HTERT RPE-1 (cell line): ENCODE measurements around the gene SEM1.
"Not testable (repeated sequence)": the region's sequence is repeated elsewhere in the genome, so short reads cannot be mapped to it uniquely, and the experiment has no call there.

Experiments used
- in situ Hi-C: fragments of 300-500 bp; cut with MboI; formaldehyde crosslinking; loops from 4 replicates; pipeline ENCODE4 v1.14.3; 2020; ENCODE audit warnings: low sequenced_read_pairs

Gene SEM1

GRCh38 chr7:96709381-96710228 lies at the start of gene SEM1:
TSS of gene SEM1 (minus strand) at chr7:96709846. CDS start at chr7:96709763, 83 bp downstream.
- in situ Hi-C loops = no loop called here

GRCh38 chr7:96757880-96758279 lies 48.2 kb upstream of the SEM1 start:
- in situ Hi-C loops = not testable (repeated sequence)

- in situ Hi-C loops = no loop called here
Observed at GRCh38 chr7:96747418-96747940, 37.8 kb upstream of the SEM1 start.

GRCh38 chr7:96740130-96740529 lies 30.5 kb upstream of the SEM1 start:
- in situ Hi-C loops = no loop called here

GRCh38 chr7:96739609-96740008 lies 30.0 kb upstream of the SEM1 start:
- in situ Hi-C loops = no loop called here

GRCh38 chr7:96739167-96739566 lies 29.5 kb upstream of the SEM1 start:
- in situ Hi-C loops = no loop called here

GRCh38 chr7:96738705-96739104 lies 29.1 kb upstream of the SEM1 start:
- in situ Hi-C loops = no loop called here

- in situ Hi-C loops = no loop called here
Observed at GRCh38 chr7:96737545-96738050, 28.0 kb upstream of the SEM1 start.

- in situ Hi-C loops = no loop called here
Observed at GRCh38 chr7:96734343-96734742, 24.7 kb upstream of the SEM1 start.

- in situ Hi-C loops = no loop called here
Observed at GRCh38 chr7:96729820-96730219, 20.2 kb upstream of the SEM1 start.

GRCh38 chr7:96728139-96728538 lies 18.5 kb upstream of the SEM1 start:
- in situ Hi-C loops = no loop called here

- in situ Hi-C loops = no loop called here
Observed at GRCh38 chr7:96727534-96728088, 18.0 kb upstream of the SEM1 start.

- in situ Hi-C loops = no loop called here
Observed at GRCh38 chr7:96723622-96724021, 14.0 kb upstream of the SEM1 start.

- in situ Hi-C loops = not testable (repeated sequence)
Observed at GRCh38 chr7:96722928-96723327, 13.3 kb upstream of the SEM1 start.

GRCh38 chr7:96720843-96721242 lies 11.2 kb upstream of the SEM1 start:
- in situ Hi-C loops = no loop called here

GRCh38 chr7:96719164-96719563 lies 9.5 kb upstream of the SEM1 start:
- in situ Hi-C loops = no loop called here

- in situ Hi-C loops = no loop called here
Observed at GRCh38 chr7:96718107-96719003, 8.7 kb upstream of the SEM1 start.

- in situ Hi-C loops = no loop called here
Observed at GRCh38 chr7:96713037-96713436, 3.4 kb upstream of the SEM1 start.

GRCh38 chr7:96710544-96710943 lies 898 bp upstream of the SEM1 start:
- in situ Hi-C loops = no loop called here

- in situ Hi-C loops = no loop called here
Observed at GRCh38 chr7:96708872-96709271, 774 bp downstream of the SEM1 start.
